Activated T-cell treated with anti-CD3 and anti-CD28 coated beads for 1 hour (primary cell): ENCODE data around the gene USP25.
"Not testable (repeated sequence)": the region's sequence is repeated elsewhere in the genome, so short reads cannot be mapped to it uniquely, and the experiment has no call there.

ENCODE experiments used
- DNase-seq: peaks from one replicate; pipeline ENCODE4 v3.0.0-alpha.2; 2020; ENCODE audit warnings: low read depth

The USP25 gene

DNA sequence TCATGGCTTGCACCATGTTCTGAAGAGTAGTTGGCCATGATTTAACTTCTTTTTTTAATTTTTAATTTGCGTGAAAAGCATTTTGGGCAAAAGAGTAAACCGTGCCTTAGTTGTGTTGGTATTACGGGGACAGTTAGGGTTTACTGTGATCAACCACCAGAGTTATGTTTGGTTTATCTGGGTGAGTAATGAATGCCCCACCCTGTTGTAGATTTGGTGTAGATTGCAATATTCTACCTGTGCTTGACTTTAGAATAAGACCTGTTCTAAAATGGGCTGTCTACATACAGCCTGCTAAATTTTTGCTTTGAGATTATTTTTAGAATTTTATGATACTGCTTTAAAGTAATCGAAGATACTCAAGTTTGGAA is 1.4 kb downstream of the USP25 start:
- no peak for DNase-seq

DNA sequence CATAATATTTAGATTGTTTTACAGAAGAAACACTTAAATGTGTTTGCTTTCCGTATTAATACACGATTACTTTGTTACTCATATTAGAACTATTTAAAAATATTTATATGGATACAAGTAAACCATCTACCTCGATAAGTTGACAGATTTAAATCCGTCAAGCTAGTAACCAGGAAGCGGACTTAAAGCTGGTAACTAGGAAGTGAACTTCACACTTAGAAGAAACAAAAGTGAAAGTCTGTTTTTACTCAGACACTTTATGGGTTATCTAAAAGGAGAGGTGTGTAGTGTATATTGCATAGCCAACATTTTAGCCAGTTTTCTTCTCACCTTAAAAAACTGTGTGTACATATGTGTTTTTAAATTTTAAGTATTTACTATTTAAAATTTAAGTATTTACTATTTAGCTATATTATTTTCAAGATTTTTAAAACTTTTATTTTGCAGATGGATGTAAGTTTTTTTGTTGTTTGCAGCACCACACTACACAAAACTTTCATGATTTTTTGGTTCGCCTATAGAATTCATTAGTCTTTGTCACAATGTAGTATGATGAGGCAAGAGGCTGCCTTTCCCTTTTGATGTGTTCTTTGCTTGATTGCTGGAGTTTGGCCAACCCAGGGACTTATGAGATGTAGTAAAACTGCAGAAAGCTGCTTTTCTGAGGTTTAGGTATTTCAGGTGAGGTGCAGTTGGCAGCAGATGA is 2.7 kb downstream of the USP25 start:
- DNase-seq, result no peak

DNA sequence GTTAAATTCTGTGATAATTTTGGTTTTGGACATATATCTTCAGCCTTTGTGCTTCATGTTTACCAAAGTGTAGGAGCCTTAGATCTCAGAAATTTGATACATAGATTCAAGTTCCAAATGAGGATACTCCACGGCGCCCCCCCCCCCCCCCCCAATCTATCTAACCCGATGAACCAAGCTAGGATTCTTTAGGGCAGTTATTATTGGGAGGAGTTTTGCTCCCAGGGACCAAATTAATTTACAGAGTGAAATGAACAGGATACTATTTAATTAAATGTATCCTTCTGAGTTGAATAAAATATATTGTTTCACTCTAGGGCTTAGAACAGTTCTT is 3.2 kb downstream of the USP25 start:
- DNase-seq, result no peak

DNA sequence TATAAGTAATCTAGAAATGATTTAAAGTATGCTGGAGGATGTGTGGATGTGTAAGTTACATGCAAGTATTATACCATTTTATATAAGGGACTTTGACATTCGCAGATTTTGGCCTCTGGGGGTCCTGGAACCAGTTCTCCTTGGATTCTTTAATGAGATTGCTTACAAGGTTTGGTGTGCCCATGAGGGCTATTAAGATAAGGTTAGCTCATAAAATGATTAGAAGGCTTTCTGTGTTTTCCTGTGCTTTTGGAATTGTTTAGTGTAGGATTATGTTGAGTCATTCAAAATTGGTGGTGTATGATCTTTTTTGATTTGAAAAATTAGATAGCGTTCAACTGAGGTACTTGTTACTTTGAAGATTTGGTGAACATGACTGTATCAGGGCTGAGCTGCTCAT is 5.6 kb downstream of the USP25 start:
- no peak for DNase-seq

DNA sequence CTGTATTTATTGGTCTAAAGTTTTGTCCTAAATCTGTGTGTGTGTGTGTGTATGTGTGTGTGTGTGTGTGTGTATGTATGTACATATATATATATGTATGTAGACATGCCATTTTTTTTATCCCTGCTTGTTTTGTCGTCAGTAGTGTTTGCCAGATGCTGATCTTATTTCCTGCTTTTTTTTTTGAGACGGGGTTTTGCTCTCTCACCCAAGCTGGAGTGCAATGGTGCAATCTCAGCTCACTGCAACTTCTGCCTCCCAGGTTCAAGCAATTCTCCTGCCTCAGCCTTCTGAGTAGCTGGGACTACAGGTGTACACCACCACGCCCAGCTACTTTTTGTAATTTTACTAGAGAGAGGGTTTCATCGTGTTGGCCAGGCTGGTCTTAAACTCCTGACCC is 6.1 kb downstream of the USP25 start:
- not testable (repeated sequence) for DNase-seq

DNA sequence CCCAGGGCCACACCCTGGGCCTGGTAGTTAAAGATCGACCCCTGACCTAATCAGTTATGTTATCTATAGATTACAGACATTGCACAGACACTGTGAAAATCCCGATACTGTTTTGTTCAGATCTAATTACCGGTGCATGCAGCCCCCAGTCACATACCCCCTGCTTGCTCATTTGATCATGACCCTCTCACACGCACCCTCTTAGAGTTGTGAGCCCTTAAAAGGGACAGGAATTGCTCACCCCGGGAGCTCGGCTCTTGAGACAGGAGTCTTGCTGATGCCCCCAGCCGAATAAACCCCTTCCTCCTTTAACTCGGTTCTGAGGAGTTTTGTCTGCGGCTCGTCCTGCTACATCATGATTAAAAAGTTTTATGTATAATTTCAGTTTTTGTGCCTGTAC is 9.0 kb downstream of the USP25 start:
- DNase-seq, result not testable (repeated sequence)

DNA sequence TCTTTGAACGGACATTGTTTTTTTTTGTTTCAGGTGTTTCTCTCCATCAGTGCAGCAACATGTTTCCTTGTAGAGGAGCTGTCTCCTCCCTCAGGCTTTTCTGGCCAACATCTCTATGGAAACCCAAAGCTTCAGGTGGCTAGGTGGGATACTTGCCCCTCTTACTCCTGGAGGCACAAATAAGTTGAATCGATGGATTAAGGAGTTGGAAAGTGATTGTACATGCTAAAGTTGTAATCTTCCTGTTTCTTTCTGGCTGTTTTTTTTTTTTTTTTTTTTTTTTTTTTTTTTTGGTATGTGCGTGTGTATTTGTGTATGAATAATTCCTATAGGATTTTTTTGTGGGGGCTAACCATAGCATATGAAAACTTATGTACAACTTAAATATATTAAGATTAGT is 10.6 kb downstream of the USP25 start:
- DNase-seq, result no peak

DNA sequence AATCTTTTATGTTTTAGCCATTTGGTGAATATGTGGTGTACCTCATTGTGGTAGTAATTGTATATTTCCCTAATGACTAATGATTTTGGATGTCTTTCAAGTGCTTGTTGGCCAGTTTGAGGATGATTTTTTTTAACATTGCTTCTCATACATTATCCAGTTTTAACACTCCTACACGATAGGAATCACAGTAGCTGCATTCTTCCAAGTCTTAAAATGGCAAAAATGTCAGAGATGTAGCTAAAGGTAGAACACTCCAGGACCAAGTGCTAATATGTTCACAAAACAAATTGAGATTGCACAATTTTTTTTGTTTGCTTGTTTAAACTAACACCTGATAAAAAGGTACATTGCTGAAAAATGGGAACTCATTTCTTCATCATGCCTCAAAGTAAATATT is 11.7 kb downstream of the USP25 start:
- DNase-seq, result no peak

DNA sequence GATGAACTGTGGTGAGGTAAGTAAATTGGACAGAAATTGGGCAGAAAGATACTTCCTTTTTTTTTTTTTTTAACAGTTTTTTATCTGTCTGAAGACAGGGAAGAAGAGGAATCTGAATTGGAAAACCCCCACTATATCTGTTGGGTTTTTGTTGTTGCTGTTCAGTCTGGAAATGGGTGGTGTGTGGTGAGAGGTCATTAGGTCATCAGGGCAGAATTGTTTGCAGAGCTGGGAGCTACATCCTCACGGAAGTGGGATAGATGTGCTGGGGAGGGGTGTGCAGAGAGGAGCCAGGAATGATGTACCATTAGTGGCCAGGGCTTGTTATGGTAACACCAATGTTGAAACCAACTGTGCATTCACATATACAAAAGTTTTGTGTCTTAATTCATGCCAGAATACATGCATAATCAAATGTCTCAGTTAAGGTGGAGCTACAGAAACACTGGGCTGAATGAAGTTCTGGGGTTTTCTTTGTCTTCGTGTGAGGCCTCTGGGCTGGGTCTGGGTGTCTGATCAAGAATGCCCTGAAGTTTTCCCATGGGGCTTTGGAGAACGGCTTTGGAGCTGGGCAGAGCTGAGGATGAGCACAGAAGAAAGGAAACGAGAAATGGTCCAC is 12.4 kb downstream of the USP25 start:
- DNase-seq, result no peak

DNA sequence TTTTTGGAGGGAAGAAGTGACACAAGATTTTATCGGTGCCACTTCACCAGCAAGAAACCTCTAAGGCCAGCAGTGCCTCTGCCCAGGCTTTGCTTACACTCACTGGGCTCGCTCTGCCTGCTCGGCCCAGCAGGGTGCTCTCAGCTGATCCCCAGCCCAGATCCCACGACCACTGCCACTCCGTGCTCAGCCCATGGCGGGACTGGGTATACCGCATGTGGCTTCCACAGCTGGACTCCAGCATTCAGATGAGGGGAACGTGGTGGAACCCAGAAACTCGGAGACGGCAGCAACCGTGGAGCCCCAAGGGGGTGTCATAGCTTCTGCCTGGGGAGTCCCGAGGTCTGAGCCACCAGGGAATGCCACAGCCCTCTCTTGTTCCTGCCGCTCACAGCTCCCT is 12.9 kb downstream of the USP25 start:
- DNase-seq, result no peak

DNA sequence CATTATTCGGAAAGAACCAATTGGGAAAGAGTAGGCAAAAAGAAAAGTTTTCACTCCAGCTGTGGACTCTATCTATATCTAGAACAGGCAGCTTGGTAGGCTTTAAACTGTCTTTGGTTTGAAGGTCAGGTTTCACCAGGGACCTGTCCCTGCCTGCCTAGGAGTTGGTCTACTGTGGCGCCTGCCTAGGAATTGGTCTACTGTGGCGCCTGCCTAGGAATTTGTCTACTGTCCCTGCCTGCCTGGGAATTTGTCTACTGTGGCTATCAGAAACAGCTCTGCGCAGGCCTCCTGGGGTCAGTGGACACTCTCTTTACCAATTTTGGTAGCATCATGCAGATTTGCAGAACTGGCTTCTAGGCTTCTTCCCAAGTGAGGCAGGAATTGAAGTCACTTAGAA is 13.8 kb downstream of the USP25 start:
- DNase-seq, result no peak

DNA sequence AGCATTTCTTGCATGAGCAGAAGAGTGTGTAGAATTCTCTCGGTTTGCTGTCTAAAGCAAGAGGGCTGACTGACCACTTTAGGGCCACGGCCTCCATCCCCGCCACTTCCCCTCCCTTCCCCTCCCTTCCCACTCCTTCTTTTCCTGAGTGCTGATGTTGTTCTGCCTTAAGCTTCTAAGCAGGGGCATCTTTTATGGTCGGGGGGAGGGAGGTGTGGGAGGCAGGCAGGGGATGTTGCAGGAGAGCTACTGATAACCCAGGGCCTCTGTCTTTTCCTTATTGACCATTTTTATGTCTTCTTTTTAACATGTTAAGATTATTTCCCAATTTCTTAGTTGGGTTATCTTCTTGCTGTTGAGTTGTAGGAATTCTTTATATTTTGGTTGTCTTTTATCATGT is 15.1 kb downstream of the USP25 start:
- no peak for DNase-seq

DNA sequence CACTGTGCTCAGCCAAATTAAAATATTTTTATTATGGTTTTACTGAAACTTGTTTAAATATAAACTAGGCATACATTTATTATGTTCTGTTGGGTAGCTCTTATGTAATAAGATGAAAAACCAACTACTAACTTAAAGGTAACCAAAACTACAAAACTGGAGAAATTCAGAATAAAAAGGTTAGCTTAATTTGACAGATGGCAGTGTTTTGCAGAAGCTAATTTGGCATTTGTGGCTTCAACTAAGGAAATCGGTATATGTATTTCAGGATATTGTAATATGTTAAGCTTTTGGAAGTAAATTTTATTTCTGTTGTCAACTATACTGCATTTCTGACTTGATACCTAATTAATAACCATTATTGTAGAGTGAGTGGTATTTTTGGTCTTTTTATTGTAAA is 18.8 kb downstream of the USP25 start:
- no peak for DNase-seq

DNA sequence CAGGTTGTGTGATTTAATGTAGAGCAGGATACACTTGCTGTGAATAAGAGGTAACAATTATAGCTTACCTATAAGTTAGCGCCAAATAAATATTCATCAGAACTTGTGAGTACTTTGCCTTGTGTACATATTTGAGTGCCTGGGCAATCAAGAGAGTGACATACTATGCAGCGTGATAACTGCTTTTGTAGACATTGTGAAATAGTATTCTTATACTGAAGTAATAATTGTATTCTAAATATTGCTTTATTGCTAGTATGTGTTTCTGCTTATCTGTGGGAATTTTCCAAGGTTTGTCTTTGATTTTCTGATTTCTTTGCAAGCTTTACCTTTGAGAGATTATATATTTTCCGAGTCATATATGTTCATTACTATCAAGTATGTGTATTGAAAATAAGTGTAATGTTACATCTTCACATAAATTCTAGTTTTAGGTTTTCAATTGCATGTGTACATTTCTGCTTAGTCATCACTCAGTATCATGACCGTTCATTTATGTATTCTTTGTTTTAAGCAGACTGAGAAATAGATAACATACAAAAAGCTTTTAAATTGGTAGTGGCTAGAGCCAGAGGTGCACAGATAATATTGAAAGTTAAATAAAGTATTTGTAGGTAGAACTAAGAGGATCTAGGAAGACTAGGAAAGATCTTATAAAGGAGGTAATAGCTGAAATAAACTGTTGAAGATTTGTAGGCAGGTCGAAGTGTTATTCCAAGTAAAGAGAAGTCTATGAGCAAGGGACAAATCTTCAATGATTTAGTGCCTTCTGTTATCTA is 19.5 kb downstream of the USP25 start:
- no peak for DNase-seq

DNA sequence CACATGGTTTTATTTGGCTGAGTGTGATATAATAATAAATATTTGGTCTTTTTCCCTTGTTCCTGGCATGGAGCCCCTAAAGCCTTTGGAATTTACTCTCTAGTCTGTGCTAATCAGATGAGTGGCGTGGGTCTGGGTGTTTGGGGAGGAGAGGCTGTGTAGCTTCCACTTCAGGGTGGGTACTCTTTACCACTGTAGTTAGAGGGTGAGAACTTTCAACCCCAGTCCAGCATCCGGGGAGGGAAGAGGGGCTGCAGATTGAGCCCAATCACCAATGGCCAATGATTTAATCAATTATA is 20.0 kb downstream of the USP25 start:
- DNase-seq, result no peak

DNA sequence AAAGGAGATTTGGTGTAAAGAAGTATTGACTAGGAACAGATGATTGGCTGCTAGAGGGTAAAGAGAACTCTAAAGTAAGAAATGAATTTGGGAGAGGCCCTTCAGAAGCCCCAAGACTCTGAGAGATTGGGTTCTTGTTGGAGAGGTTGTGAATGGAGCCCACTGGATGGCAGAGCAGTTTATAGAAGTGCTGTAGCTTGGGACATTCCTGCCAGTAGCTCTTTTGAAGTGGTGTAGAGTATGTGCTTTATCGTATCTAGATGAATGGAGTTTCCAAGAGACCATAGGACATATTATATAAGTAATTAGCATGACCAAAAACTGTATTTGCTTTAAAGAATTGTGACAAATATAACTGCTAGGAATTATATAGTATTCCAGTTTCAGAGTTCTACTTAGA is 21.3 kb downstream of the USP25 start:
- no peak for DNase-seq

DNA sequence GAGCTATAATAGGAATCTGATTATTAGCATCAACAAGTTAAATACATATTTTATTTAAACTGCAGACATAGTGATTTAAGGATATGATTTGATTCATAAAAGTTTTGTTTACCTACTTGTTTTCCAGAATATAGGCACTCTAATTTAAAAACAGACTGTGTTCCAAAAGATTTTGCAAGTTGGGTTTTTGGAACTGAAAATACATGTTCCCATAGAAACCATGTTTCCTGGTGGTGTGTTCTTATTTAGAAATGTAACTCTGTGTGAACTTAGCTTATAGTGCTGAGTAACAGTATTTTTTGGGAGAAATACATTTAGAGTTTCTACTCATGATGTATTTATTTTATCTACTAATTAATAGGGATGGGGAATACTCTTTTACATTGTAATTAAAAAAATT is 21.8 kb downstream of the USP25 start:
- DNase-seq, result no peak

DNA sequence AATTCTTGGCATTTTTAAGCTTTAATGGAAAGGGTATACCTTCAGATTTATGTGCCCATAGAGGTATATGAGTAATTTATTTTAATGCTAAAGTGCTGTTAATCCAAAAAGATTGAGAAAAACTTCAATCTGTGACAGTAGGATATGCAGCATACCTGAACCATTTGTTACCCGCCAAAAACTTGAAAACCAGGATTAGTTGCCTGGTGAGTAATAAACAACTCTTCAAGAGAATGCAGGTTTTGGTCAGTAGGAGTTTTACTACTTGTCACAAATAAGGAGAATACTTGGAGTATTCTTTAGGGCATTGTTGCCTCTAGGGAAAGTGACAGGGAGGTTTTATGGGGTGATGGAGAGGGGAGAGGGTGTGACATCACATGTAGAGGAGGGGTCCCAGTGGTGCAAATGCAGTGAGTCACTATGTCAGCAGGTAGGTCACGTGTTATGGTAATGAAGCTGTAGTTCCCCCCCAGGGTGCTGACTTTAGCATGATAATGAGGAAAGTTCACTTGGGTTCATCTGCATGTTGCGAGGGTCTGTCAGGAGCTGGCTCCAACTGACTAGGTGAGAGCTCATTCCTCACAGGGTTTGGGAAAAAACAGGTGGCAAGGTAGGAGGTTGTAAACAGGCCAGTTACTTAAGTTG is 23.1 kb downstream of the USP25 start:
- no peak for DNase-seq

DNA sequence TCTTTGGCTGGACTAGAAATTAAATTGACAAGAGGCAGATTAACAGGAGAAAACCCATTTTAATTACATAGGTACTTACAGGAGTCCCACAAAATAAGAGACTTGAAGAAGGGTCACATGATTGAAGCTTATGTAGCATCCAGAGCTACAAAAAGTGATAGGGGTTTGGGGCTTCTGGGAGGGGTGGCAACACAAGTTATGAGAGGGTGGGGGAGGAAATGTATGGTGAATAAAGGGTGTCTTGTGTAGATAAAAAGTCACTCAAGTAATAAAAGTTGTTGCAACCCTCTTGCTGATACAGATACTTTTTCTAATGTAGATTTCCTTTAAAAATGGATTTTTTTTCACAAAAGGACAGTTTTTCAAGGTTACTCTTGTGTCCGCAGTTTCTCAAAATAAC is 24.0 kb downstream of the USP25 start:
- DNase-seq, result no peak

DNA sequence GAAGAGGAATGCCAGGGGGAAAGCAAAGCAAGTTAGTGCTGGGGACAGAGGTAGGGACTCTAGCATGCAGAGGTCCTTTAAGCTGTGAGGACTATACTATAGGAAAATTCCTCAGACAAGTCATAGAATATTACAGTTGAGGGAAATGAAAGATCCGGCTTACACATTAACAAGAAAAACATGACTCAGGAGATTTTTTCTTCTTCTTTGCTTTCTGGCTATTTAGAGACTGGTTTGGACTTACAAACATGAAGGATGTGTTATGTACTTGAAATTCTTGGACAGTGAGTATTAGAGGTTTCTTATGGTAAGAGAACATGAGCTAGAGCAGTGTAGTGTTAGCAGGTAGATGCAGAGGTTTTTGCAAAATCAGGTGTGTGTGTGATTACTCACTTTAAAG is 24.9 kb downstream of the USP25 start:
- no peak for DNase-seq

DNA sequence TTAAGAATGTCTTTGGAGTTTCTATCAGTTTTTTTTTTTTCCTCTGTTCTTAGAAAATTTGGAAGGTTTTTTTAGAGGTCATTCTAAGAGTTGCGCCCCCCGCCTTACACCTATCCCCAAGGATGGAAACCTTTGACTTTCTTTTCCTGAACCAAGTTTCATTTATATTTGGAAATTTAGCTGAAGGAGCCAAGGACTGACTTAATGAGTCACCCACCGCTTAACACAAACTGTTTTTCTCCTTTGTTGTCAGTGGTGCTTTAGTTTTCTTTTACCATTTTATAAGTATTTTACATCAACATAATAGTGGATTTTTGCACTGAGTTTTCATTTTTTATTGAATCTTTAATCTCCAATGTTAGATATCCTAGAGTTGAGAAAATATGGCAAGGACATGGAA is 25.3 kb downstream of the USP25 start:
- DNase-seq, result no peak

DNA sequence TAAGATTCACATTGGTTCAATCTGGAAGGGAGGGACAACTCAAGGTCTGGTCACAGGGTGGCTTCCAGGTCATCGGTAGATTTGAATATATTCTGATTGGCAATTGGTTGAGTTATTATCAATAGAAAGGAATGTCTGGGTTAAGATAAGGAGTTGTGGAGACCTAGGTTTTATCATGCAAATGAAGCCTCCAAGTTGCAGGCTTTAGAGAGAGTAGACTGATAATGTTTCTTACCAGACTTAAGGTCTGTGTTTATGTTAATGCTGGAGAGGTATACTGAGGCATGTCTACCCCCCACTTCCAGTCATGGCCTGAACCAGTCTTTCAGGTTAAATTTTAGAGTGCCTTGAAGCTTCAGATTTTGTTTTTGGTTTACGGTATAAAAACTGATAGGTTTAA is 29.7 kb downstream of the USP25 start:
- no peak for DNase-seq

DNA sequence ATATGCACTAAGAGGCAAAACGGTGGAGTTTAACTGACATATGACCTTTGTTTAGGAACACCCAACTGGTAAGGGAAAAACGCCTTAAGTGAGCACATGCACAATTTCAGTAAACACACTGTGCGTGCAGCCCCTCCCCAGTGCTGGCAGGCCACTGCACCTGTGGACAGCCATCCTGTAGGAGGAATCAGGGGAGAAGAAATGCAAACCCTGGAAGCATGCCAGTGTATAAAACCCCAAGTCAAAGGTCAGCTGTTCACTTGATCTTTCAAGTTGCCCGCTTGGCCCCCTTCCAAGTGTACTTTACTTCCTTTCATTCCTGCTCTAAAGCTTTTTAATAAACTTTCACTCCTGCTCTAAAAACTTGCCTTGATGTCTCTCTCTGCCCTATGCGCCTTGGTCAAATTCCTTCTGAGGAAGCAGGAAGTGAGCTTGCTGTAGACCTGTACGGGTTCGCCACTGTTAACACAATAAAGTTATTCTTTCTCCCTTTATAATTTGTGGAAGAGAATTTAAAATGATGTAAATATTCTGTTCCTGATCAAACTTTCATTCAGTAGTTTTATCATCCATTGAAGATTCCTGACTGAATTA is 31.8 kb downstream of the USP25 start:
- no peak for DNase-seq
